CD8-positive, alpha-beta memory T cell (primary cell): ENCODE measurements around the gene RFTN2. TPM values are rescaled to one million over a fixed set of nuclear protein-coding genes. Genes with fewer than 3 reads are reported as not detected.
"Not testable (repeated sequence)": the region's sequence is repeated elsewhere in the genome, so short reads cannot be mapped to it uniquely, and the experiment has no call there.

Experiments
- CTCF ChIA-PET: fragments of 350-600 bp; sonication (Branson Sonifier 250); formaldehyde crosslinking; loops from one replicate; lab custom pipeline; 2021; ENCODE audit warnings: antibody characterized with exemption; lab: Charles Lee
- POLR2A ChIA-PET: fragments of 350-600 bp; sonication (Branson Sonifier 250); formaldehyde crosslinking; loops from one replicate; lab custom pipeline; 2021; ENCODE audit warnings: antibody characterized with exemption; lab: Charles Lee
- DNase-seq, 5 donors: peaks; one replicate each; pipeline versions ENCODE4 v3.0.0 to v3.0.0-alpha.2; 2020 to 2022; ENCODE audit warnings: mixed read lengths in 1 of 5
- H3K27ac ChIP-seq: one replicate; pipeline ENCODE4 v1.7.0; 2013; ENCODE audit warnings: low read depth, mild to moderate bottlenecking, low read length, moderate library complexity
- H3K27me3 ChIP-seq: 2 replicates; pipeline ENCODE4 v1.7.0; 2013; ENCODE audit warnings: low read length, mild to moderate bottlenecking; ENCODE audit not compliant: insufficient read depth, poor library complexity, severe bottlenecking
- H3K36me3 ChIP-seq: 2 replicates; pipeline ENCODE4 v1.7.0; 2013; ENCODE audit warnings: mild to moderate bottlenecking, low read length, moderate library complexity; ENCODE audit not compliant: insufficient read depth
- H3K4me1 ChIP-seq: 2 replicates; pipeline ENCODE4 v1.7.0; 2013; ENCODE audit warnings: mild to moderate bottlenecking, low read length, moderate library complexity; ENCODE audit not compliant: insufficient read depth
- H3K4me3 ChIP-seq: 2 replicates; pipeline ENCODE4 v1.7.0; 2013; ENCODE audit warnings: mild to moderate bottlenecking, low read length
- H3K9me3 ChIP-seq: 2 replicates; pipeline ENCODE4 v1.7.0; 2013; ENCODE audit warnings: mild to moderate bottlenecking, low read length
- H3K27ac Mint-ChIP-seq, 8 donors: one replicate each; pipeline ENCODE4 v1.8.0; 2020 to 2021; ENCODE audit warnings: mixed read lengths in 8 of 8, mild to moderate bottlenecking in 6 of 8, inconsistent platforms in 3 of 8, moderate library complexity in 3 of 8
- H3K27me3 Mint-ChIP-seq, 2 donors: one replicate each; pipeline ENCODE4 v1.8.0; 2020 to 2021; ENCODE audit warnings: mixed read lengths in 2 of 2, mild to moderate bottlenecking in 1 of 2, moderate library complexity in 1 of 2
- H3K36me3 Mint-ChIP-seq, 3 donors: one replicate each; pipeline ENCODE4 v1.8.0; 2020 to 2021; ENCODE audit warnings: mixed read lengths in 3 of 3, inconsistent platforms in 1 of 3, mild to moderate bottlenecking in 1 of 3
- H3K4me1 Mint-ChIP-seq, 3 donors: one replicate each; pipeline ENCODE4 v1.8.0; 2020 to 2021; ENCODE audit warnings: mixed read lengths in 3 of 3, inconsistent platforms in 1 of 3, mild to moderate bottlenecking in 1 of 3
- H3K4me3 Mint-ChIP-seq, 7 donors: one replicate each; pipeline ENCODE4 v1.8.0; 2020 to 2021; ENCODE audit warnings: mixed read lengths in 7 of 7, mild to moderate bottlenecking in 6 of 7, moderate library complexity in 4 of 7, inconsistent platforms in 2 of 7
- H3K9me3 Mint-ChIP-seq, 5 donors: one replicate each; pipeline ENCODE4 v1.8.0; 2020 to 2022; ENCODE audit warnings: mixed read lengths in 5 of 5, mild to moderate bottlenecking in 3 of 5, moderate library complexity in 2 of 5, inconsistent platforms in 1 of 5
- polyA plus RNA-seq: library from polyadenylated mRNA; unstranded; fragments of 300-500 nt; fragmentation: Illumina TruSeq; gene quantifications from one replicate; pipeline ENCODE4 v1.2.3, GENCODE V29; 2021
- total RNA-seq, 2 experiments: library from RNA; stranded (reverse); gene quantifications; one replicate each; pipeline ENCODE4 v1.2.3, GENCODE V29; 2021

RFTN2 gene
- total and polyA plus RNA-seq, 3 experiments from 2014 or later: 0.06 to 0.09 TPM; not detected in 1

DNA sequence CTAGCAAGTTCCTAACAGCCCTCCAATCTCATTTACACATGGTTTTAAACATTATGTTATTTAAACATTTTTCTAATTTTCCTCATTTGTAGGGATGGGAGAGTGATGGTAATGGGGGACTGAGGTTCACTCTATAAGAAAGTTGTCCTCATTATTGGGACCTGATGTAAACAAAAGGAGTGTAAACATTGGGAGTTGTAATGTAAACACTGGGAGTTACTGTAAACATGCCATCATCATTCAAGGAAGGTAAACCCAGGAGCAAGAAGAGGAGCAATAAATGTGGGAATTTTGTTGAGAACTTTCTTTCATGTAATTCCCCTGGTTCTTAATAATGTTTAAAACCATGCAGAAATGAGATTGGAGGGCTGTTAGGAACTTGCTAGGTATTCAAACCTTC is 17.8 kb downstream of the RFTN2 start:
- Mint-ChIP-seq H3K36me3 (no peaks in the 10 kb centered on the region), H3K4me3 (no peak overlapping the region), H3K27ac (no peak overlapping the region), H3K4me1 (peaks cover 0 to 5% (median 0%) of the 10 kb centered on the region in 3 donors), H3K9me3 (no peaks in the 10 kb centered on the region), H3K27me3 (peaks cover 0 to 3% of the 10 kb centered on the region in 2 donors)
- Histone ChIP-seq H3K36me3 (no peaks in the 10 kb centered on the region), H3K9me3 (no peaks in the 10 kb centered on the region), H3K4me1 (no peaks in the 10 kb centered on the region), H3K27me3 (no peaks in the 10 kb centered on the region), H3K27ac (no peak overlapping the region), H3K4me3 (no peak overlapping the region)
- no peak for DNase-seq
- POLR2A ChIA-PET: no interaction called here
- CTCF ChIA-PET: no interaction called here

DNA sequence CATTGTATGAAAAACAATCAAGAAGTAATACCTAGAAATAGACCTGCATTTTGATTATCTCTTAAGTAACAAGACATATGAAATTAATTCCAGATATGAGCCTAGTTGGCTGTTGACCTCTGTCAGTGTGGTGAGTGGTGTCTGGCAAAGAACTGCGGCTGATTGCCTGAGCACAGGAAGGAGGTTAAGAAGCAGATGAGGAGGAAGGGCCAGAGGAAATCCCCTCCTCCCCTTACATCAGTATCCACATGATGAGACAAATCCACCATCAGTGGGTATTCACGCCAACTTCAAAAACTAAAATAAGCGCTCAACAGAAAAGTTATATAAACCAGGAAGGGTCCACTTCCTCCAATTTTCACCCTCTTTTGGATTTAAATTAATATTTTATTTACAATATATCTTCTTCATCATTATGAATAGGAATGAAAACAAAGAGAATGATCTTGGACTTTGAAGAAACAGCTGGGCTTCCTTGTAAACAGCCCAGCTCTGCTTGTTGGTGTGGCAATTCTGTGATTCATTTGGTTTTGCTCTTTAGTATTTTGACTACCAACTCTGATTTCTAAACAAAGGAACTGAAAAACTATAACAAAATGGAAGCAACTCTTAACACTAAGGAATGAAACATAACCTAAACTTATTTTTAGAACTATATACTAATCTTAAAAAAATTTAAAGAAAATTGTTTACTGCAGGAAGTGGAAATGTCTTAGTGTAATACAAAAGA is 27.3 kb downstream of the RFTN2 start:
- no peak overlapping the region for H3K4me3 ChIP-seq
- no peaks in the 10 kb centered on the region for H3K36me3 Mint-ChIP-seq
- POLR2A ChIA-PET: no interaction called here
- peaks cover 2 to 26% of the 10 kb centered on the region in 2 donors for H3K27me3 Mint-ChIP-seq
- H3K4me1 Mint-ChIP-seq: no peaks in the 10 kb centered on the region
- H3K9me3 Mint-ChIP-seq: no peaks in the 10 kb centered on the region
- CTCF ChIA-PET: no interaction called here
- H3K9me3 ChIP-seq: no peaks in the 10 kb centered on the region
- no peaks in the 10 kb centered on the region for H3K4me1 ChIP-seq
- no peak overlapping the region for H3K4me3 Mint-ChIP-seq
- H3K27me3 ChIP-seq: no peaks in the 10 kb centered on the region
- H3K27ac ChIP-seq: no peak overlapping the region
- H3K36me3 ChIP-seq: no peaks in the 10 kb centered on the region
- no peak for DNase-seq
- H3K27ac Mint-ChIP-seq: peak overlapping the region in 1 of 8 donors; percentile 17

DNA sequence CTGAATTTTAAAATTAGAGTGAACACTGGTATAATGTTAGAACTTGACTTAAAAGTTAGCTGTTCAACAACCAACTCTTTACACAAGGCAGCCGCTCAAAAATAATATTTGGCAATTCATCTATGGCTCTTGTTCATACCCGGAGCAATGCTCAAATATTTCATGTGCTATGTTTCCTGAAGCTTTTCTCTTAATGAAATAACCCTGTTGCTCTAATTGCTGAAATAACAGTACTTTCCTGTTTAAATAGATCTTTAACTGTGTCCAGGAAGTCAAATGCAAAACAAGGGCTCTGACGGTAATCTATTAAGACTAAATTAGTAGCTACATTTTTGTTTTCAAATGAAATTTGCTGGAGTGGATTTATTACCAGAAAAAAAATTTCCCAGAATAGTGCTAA is 33.7 kb downstream of the RFTN2 start:
- POLR2A ChIA-PET: no interaction called here
- Mint-ChIP-seq H3K9me3 (peaks cover 0 to 2% (median 0%) of the 10 kb centered on the region in 5 donors), H3K27me3 (peaks cover 8 to 34% of the 10 kb centered on the region in 2 donors), H3K27ac (no peak overlapping the region), H3K4me3 (no peak overlapping the region), H3K36me3 (peaks cover 0 to 4% (median 0%) of the 10 kb centered on the region in 3 donors), H3K4me1 (peaks cover 0 to 9% (median 0%) of the 10 kb centered on the region in 3 donors)
- no peaks in the 10 kb centered on the region for H3K36me3 ChIP-seq
- no peaks in the 10 kb centered on the region for H3K9me3 ChIP-seq
- H3K27me3 ChIP-seq: no peaks in the 10 kb centered on the region
- H3K4me1 ChIP-seq: no peaks in the 10 kb centered on the region
- H3K4me3 ChIP-seq: no peak overlapping the region
- CTCF ChIA-PET: no interaction called here
- no peak overlapping the region for H3K27ac ChIP-seq
- DNase-seq: no peak

- Mint-ChIP-seq H3K27ac (peak overlapping the region in 6 of 8 donors; percentile 5 to 72 (median 60)), H3K4me3 (peak overlapping the region; percentile 68 to 83 (median 72)), H3K27me3 (peaks cover 8 to 29% of the 10 kb centered on the region in 2 donors)
- H3K36me3 ChIP-seq, H3K36me3 Mint-ChIP-seq, H3K4me3 ChIP-seq, H3K9me3 ChIP-seq, H3K27ac ChIP-seq, CTCF ChIA-PET, H3K4me1 Mint-ChIP-seq, H3K27me3 ChIP-seq, H3K9me3 Mint-ChIP-seq, POLR2A ChIA-PET, H3K4me1 ChIP-seq: not testable (repeated sequence)
- DNase-seq: peak in 1 of 5 donors; percentile 15
Observed at GRCh38 chr2:197640571-197641122, 34.7 kb downstream of the RFTN2 start.

DNA sequence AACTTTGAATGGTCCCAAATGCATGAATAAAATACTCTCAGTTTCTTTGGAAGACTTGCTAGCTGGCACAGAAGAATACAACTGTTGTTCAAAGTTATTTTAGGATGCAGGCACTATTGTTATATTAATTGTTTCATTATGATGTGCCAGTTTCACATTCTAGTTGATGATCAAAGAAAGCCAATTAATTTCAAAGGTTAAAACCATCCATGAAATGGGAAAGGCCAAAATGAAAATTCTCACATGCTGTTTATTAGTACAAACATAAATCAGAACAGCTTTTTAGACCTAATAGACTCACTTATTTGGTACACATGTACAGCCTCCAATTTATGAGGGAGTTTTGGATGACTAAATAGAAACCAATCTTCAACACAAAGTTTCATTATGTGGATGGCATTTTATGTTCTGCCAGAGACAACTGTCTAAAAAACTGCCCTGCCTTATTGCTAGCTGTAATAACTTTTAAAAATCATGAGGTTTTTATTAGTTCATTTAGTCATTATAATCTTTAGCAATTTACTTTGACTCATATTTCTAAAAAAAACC is 42.2 kb downstream of the RFTN2 start:
- ChIA-PET POLR2A (no interaction called here), CTCF (no interaction called here)
- H3K9me3 ChIP-seq: no peaks in the 10 kb centered on the region
- Mint-ChIP-seq H3K4me1 (no peaks in the 10 kb centered on the region), H3K27me3 (peaks cover 0 to 2% of the 10 kb centered on the region in 2 donors), H3K4me3 (no peak overlapping the region), H3K27ac (no peak overlapping the region), H3K9me3 (peaks cover 0 to 17% (median 6%) of the 10 kb centered on the region in 5 donors), H3K36me3 (peaks cover 0 to 3% (median 0%) of the 10 kb centered on the region in 3 donors)
- no peak overlapping the region for H3K27ac ChIP-seq
- H3K27me3 ChIP-seq: no peaks in the 10 kb centered on the region
- no peaks in the 10 kb centered on the region for H3K36me3 ChIP-seq
- H3K4me3 ChIP-seq: no peak overlapping the region
- DNase-seq: no peak
- H3K4me1 ChIP-seq: no peaks in the 10 kb centered on the region

DNA sequence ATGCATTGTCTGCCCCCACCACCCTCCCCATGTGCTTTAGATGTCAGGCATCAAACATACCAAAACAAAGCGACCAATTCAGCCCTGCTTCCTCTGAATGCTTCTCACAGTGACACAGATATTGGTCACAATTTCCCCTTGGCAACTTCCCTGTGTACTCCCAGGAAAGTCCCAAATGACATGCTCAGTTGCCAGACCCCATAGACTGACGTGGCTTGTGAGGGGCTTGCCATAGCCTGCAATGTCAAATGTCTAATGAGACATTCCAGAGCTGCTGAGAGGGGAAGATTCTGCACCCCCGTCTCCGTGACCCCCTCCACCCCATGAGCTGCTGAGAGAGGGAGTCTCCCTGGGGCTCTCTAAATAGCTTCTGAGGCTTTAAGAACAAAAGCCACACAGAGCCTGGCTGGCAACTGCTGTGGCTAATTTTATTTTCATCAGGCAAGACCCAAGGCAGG is 47.3 kb downstream of the RFTN2 start:
- no peak overlapping the region for H3K4me3 Mint-ChIP-seq
- H3K27me3 ChIP-seq: no peaks in the 10 kb centered on the region
- H3K4me1 ChIP-seq: no peaks in the 10 kb centered on the region
- H3K9me3 ChIP-seq: no peaks in the 10 kb centered on the region
- no peak overlapping the region for H3K4me3 ChIP-seq
- H3K4me1 Mint-ChIP-seq: no peaks in the 10 kb centered on the region
- ChIA-PET CTCF (no interaction called here), POLR2A (no interaction called here)
- H3K9me3 Mint-ChIP-seq: peaks cover 0 to 11% (median 2%) of the 10 kb centered on the region in 5 donors
- H3K36me3 Mint-ChIP-seq: peaks cover 0 to 3% (median 0%) of the 10 kb centered on the region in 3 donors
- no peaks in the 10 kb centered on the region for H3K36me3 ChIP-seq
- DNase-seq: no peak
- no peak overlapping the region for H3K27ac Mint-ChIP-seq
- H3K27ac ChIP-seq: no peak overlapping the region
- H3K27me3 Mint-ChIP-seq: peaks cover 5% of the 10 kb centered on the region in 2 donors

DNA sequence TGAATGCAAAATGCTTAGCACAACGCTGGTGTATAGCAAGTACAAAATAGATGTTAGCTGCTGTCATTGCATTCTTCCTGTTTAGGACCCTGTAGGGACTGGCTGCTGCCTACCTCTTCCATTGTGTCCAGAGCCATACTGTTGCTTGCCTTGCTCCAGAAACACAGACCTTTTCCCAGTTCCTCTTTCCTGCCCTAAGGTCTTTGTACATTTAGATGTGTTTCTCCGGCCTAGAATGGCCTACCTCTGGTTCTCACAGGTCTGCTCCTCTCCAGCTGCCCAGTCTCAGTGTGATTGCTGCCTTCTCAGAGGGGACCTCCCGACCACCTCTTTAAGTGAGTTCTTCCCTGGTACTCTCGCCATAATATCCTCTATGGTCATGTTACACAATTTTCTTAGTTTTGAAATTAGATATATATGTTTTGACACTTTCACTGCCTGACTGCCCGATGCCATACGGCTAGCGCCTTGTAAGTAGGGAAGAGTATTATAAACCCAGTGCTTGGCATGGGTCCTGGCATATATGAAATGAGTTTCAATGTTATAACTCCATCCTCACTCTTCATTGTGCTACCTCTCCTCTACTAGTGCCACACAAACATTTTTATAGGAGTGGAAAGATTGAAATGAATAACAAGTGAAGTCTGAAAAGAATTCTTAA is 48.3 kb downstream of the RFTN2 start:
- Histone ChIP-seq H3K27ac (no peak overlapping the region), H3K4me1 (no peaks in the 10 kb centered on the region), H3K27me3 (no peaks in the 10 kb centered on the region), H3K4me3 (no peak overlapping the region), H3K36me3 (no peaks in the 10 kb centered on the region), H3K9me3 (no peaks in the 10 kb centered on the region)
- DNase-seq: no peak
- Mint-ChIP-seq H3K9me3 (peaks cover 0 to 4% (median 2%) of the 10 kb centered on the region in 5 donors), H3K27me3 (peaks cover 3 to 5% of the 10 kb centered on the region in 2 donors), H3K4me1 (no peaks in the 10 kb centered on the region), H3K27ac (no peak overlapping the region), H3K4me3 (no peak overlapping the region), H3K36me3 (no peaks in the 10 kb centered on the region)
- CTCF ChIA-PET: interaction anchor here (0.9 kb wide), 1 partner anchor 116 kb away, joined by 3 read pairs; no protein-coding TSS in a partner anchor
- POLR2A ChIA-PET: no interaction called here

DNA sequence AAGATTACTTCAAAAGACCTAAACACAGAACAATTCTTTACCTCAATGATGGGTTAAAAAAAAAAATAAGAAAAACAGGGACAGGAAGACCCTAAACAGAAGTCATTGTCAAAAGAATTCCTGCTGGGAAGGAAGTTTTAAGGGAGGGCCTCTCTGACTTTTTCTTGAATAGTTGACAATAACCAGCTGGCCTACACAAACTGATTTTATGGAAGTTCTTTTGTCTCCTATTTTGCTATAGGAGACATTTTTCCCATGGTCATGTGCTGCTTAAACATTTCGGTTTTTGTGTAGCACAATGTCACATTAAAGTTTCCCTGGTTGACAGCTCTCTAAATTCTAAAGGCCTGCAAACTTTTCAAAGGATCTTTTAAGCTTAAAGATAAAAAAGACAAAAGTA is 55.3 kb downstream of the RFTN2 start:
- POLR2A ChIA-PET: no interaction called here
- H3K9me3 ChIP-seq: no peaks in the 10 kb centered on the region
- H3K27me3 Mint-ChIP-seq: no peaks in the 10 kb centered on the region
- H3K4me3 ChIP-seq: no peak overlapping the region
- no peak for DNase-seq
- H3K27ac Mint-ChIP-seq: no peak overlapping the region
- no peaks in the 10 kb centered on the region for H3K27me3 ChIP-seq
- H3K9me3 Mint-ChIP-seq: peaks cover 0 to 2% (median 0%) of the 10 kb centered on the region in 5 donors
- no peak overlapping the region for H3K4me3 Mint-ChIP-seq
- H3K4me1 Mint-ChIP-seq: peaks cover 0 to under 1% (median 0%) of the 10 kb centered on the region in 3 donors
- no peaks in the 10 kb centered on the region for H3K4me1 ChIP-seq
- H3K27ac ChIP-seq: no peak overlapping the region
- H3K36me3 Mint-ChIP-seq: no peaks in the 10 kb centered on the region
- no peaks in the 10 kb centered on the region for H3K36me3 ChIP-seq
- CTCF ChIA-PET: no interaction called here
